Bronchial epithelial cell (primary cell): ENCODE results near the gene IFI44L. TPM values are rescaled to one million over a fixed set of nuclear protein-coding genes. Genes with fewer than 3 reads are reported as not detected.

Experiments
- DNase-seq: peaks from one replicate; pipeline ENCODE4 v3.0.0-alpha.2; 2010; ENCODE audit warnings: low read depth
- FAIRE-seq: peaks from 2 replicates; lab custom pipeline; 2011; peaks lifted over from hg19 to GRCh38; lab: Jason Lieb, UNC
- H3K27me3 ChIP-seq: 2 replicates; pipeline ENCODE4 v1.5.1; 2011; ENCODE audit warnings: low read length; ENCODE audit not compliant: control insufficient read depth, insufficient read depth
- H3K36me3 ChIP-seq: 2 replicates; pipeline ENCODE4 v1.5.1; 2011; ENCODE audit warnings: low read length; ENCODE audit not compliant: control insufficient read depth, insufficient read depth
- H3K4me3 ChIP-seq: 2 replicates; pipeline ENCODE4 v1.5.1; 2011; ENCODE audit warnings: mild to moderate bottlenecking, low read depth, low read length, control low read depth
- total RNA-seq: library from RNA; depleted of rRNA; stranded (reverse); fragments of >200 nt; gene quantifications from 2 replicates; pipeline ENCODE4 v1.2.1, GENCODE V29; 2014
- TF ChIP-seq, protein P1 (sequence below): IDR thresholded peaks from 2 replicates; pipeline ENCODE4 v1.5.1; 2011; ENCODE audit warnings: mild to moderate bottlenecking, moderate library complexity, low read length, control low read depth, inconsistent platforms; ENCODE audit not compliant: insufficient read depth, severe bottlenecking

Gene IFI44L
- total RNA-seq, 1 donor from 2014 or later: not detected

DNA sequence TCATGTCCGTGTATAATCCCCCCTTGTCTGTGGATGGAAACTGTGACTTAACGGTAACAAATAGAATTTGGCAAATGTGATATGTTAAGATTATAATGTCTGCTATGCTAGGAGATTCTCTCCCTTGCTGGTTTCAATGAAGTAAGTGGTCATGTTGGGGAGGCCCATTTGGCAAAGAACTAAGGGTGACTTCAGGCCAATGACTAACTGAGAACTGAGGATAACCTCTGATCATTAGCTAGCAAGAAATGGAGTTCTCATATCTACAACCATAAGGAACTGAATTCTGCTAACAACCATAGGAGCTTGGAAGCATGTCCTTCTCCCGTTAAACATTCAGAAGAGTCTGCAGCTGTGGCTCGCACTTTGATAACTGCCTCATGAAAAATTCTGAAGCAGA is 2.3 kb downstream of the IFI44L start:
- FAIRE-seq (no peak), DNase-seq (no peak)
- TF ChIP-seq, protein P1, sequence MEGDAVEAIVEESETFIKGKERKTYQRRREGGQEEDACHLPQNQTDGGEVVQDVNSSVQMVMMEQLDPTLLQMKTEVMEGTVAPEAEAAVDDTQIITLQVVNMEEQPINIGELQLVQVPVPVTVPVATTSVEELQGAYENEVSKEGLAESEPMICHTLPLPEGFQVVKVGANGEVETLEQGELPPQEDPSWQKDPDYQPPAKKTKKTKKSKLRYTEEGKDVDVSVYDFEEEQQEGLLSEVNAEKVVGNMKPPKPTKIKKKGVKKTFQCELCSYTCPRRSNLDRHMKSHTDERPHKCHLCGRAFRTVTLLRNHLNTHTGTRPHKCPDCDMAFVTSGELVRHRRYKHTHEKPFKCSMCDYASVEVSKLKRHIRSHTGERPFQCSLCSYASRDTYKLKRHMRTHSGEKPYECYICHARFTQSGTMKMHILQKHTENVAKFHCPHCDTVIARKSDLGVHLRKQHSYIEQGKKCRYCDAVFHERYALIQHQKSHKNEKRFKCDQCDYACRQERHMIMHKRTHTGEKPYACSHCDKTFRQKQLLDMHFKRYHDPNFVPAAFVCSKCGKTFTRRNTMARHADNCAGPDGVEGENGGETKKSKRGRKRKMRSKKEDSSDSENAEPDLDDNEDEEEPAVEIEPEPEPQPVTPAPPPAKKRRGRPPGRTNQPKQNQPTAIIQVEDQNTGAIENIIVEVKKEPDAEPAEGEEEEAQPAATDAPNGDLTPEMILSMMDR: no peak
- H3K4me3 ChIP-seq: no peak overlapping the region
- H3K36me3 ChIP-seq: no peaks in the 10 kb centered on the region
- H3K27me3 ChIP-seq: no peaks in the 10 kb centered on the region

DNA sequence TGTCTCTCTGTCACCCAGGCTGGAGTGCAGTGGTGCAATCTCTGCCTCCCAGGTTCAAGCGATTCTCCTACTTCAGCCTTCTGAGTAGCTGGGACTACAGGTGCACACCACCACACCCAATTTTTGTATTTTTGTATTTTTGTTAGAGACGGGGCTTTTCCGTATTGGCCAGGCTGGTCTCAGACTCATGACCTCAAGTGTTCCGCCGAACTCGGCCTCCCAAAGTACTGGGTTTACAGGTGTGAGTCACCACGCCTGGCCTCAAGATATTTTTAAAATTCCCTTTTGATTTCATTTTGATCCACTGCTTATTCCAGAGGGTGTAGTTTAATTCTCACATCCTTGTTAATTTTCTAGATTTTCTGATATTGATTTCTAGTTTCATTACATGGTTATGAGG is 3.8 kb downstream of the IFI44L start:
- Histone ChIP-seq H3K36me3 (no peaks in the 10 kb centered on the region), H3K27me3 (no peaks in the 10 kb centered on the region), H3K4me3 (no peak overlapping the region)
- TF ChIP-seq, protein P1: no peak
- FAIRE-seq (no peak), DNase-seq (no peak)

DNA sequence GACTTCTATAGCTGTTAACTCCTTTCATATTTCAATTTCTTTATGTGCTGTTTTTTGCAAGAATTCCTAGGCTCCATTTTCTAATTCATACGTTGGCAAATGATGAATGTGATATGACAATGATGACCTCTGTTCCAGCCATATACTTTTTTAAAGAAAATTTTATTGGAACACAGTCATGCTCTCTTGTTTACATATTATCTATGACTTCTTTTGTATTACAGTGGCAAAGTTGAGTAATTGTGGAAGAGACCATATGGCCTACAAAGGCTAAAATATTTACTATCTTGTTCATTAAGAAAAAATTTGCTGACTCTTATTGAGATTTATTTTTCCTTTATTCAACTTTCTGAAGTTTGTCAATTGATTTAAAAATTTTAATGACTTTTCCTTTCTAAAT is 7.1 kb downstream of the IFI44L start:
- TF ChIP-seq, protein P1: no peak
- Histone ChIP-seq H3K27me3 (no peaks in the 10 kb centered on the region), H3K4me3 (no peak overlapping the region), H3K36me3 (no peaks in the 10 kb centered on the region)
- FAIRE-seq (no peak), DNase-seq (no peak)

DNA sequence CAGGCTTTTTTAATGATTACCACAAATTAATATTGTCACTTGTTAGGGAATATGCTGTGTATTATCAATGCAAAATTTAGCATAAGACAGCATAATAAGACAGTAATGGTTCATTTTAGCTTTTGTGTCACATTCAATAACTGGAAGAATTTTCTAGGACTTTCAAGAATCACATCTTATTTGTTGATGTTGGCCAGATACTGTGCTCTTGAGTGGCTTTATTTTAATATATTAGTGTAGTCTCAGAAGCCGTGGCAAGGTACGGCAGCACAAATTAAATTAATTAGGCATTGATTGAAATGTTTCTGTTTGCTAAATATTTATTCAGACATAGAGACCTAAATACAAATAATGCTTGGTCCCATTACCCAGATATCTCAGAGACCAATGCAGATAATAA is 10.4 kb downstream of the IFI44L start:
- DNase-seq (no peak), FAIRE-seq (no peak)
- H3K36me3 ChIP-seq: no peaks in the 10 kb centered on the region
- H3K4me3 ChIP-seq: no peak overlapping the region
- TF ChIP-seq, protein P1: no peak
- no peaks in the 10 kb centered on the region for H3K27me3 ChIP-seq

DNA sequence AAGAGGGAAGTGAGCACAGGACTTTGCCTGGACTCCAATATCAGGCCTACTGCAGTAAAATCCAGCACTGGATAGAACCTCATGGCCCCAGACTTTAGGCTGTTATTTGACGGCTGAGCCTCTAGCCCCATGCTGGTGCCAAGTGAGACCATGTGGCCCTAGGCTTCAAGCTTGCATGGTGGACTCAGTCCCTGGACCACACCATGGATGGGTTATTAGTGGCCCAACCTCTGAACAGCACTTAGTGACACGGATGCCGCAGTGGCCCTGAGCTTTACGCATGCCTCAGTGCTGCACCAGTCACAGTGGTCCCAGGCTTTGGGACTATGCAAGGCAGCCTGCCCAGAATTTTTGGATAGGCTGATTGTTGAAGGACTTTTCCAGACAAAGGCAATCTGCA is 13.0 kb downstream of the IFI44L start:
- no peak for FAIRE-seq
- TF ChIP-seq, protein P1: no peak
- H3K36me3 ChIP-seq: no peaks in the 10 kb centered on the region
- DNase-seq: no peak
- no peak overlapping the region for H3K4me3 ChIP-seq
- H3K27me3 ChIP-seq: no peaks in the 10 kb centered on the region

DNA sequence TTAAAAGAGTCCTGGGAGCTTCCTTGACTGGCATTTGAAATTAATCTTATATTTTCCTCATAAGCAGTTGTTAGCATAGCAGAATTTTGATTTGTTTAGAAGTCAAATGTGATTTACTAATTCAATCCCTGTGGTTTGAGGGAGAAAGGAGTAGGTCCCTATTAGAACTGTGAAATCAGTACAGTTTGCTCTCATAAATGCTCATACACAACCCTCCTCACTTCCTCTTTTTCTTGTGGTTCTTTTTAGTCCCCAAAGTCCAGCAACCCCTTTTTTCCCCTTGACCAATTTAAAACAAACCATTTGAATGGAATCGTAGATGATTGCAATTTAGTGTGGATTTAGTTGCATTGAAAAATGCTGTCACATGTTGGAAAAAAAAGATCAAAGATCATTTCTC is 20.2 kb downstream of the IFI44L start:
- TF ChIP-seq, protein P1: no peak
- DNase-seq (no peak), FAIRE-seq (no peak)
- no peaks in the 10 kb centered on the region for H3K36me3 ChIP-seq
- H3K4me3 ChIP-seq: no peak overlapping the region
- no peaks in the 10 kb centered on the region for H3K27me3 ChIP-seq
